Muscle layer of duodenum (tissue), 2 donors: ENCODE data around the gene REM2.

Experiments
- H3K27ac ChIP-seq: one replicate; pipeline ENCODE4 v1.7.0; 2013; ENCODE audit warnings: mild to moderate bottlenecking, low read length
- H3K27me3 ChIP-seq: one replicate; pipeline ENCODE4 v1.7.0; 2013; ENCODE audit warnings: low read depth, mild to moderate bottlenecking, control low read depth, low read length
- H3K36me3 ChIP-seq, 2 donors: one replicate each; pipeline ENCODE4 v1.7.0; 2013; ENCODE audit warnings: low read length in 2 of 2, control low read depth in 1 of 2, mild to moderate bottlenecking in 1 of 2; ENCODE audit not compliant: insufficient read depth in 2 of 2, control insufficient read depth in 1 of 2
- H3K4me1 ChIP-seq, 2 donors: one replicate each; pipeline ENCODE4 v1.7.0; 2013; ENCODE audit warnings: low read length in 2 of 2, mild to moderate bottlenecking in 2 of 2, control low read depth in 1 of 2, moderate library complexity in 1 of 2; ENCODE audit not compliant: insufficient read depth in 2 of 2, control insufficient read depth in 1 of 2
- H3K4me3 ChIP-seq, 2 donors: one replicate each; pipeline ENCODE4 v1.7.0; 2013; ENCODE audit warnings: low read length in 2 of 2, low read depth in 1 of 2, mild to moderate bottlenecking in 1 of 2
- H3K9me3 ChIP-seq, 2 donors: one replicate each; pipeline ENCODE4 v1.7.0; 2013; ENCODE audit warnings: low read length in 2 of 2, control low read depth in 1 of 2, mild to moderate bottlenecking in 1 of 2; ENCODE audit not compliant: control insufficient read depth in 1 of 2
- donor health status: healthy.

Gene REM2

GRCh38 chr14:22890416-22890815 is 7.4 kb downstream of the REM2 start:
- Histone ChIP-seq H3K27me3 (no peaks in the 10 kb centered on the region), H3K4me3 (no peak overlapping the region), H3K27ac (no peak overlapping the region), H3K9me3 (no peaks in the 10 kb centered on the region), H3K4me1 (peaks cover 0 to 12% of the 10 kb centered on the region in 2 donors), H3K36me3 (peaks cover 0 to 4% of the 10 kb centered on the region in 2 donors)

- Histone ChIP-seq H3K27me3 (no peaks in the 10 kb centered on the region), H3K4me3 (no peak overlapping the region), H3K4me1 (peaks cover 0 to 4% of the 10 kb centered on the region in 2 donors), H3K27ac (no peak overlapping the region), H3K9me3 (no peaks in the 10 kb centered on the region), H3K36me3 (peaks cover 0 to 4% of the 10 kb centered on the region in 2 donors)
Measured at GRCh38 chr14:22892488-22892887, 9.5 kb downstream of the REM2 start.

GRCh38 chr14:22893706-22894105 is 10.7 kb downstream of the REM2 start:
- Histone ChIP-seq H3K9me3 (no peaks in the 10 kb centered on the region), H3K4me3 (no peak overlapping the region), H3K27me3 (no peaks in the 10 kb centered on the region), H3K27ac (no peak overlapping the region), H3K4me1 (peaks cover 0 to 2% of the 10 kb centered on the region in 2 donors), H3K36me3 (peaks cover 0 to 4% of the 10 kb centered on the region in 2 donors)

- Histone ChIP-seq H3K36me3 (peaks cover 0 to 4% of the 10 kb centered on the region in 2 donors), H3K27me3 (no peaks in the 10 kb centered on the region), H3K4me3 (no peak overlapping the region), H3K9me3 (no peaks in the 10 kb centered on the region), H3K4me1 (peaks cover 0 to 5% of the 10 kb centered on the region in 2 donors), H3K27ac (no peak overlapping the region)
Measured at GRCh38 chr14:22895402-22895801, 12.4 kb downstream of the REM2 start.

- Histone ChIP-seq H3K27ac (no peak overlapping the region), H3K9me3 (no peaks in the 10 kb centered on the region), H3K36me3 (peaks cover 7 to 10% of the 10 kb centered on the region in 2 donors), H3K27me3 (no peaks in the 10 kb centered on the region), H3K4me3 (no peak overlapping the region), H3K4me1 (peaks cover 0 to 5% of the 10 kb centered on the region in 2 donors)
Measured at GRCh38 chr14:22896356-22896755, 13.3 kb downstream of the REM2 start.

GRCh38 chr14:22896760-22897159 is 13.7 kb downstream of the REM2 start:
- no peak overlapping the region for H3K27ac ChIP-seq
- H3K36me3 ChIP-seq = peaks cover 11 to 14% of the 10 kb centered on the region in 2 donors
- H3K27me3 ChIP-seq = no peaks in the 10 kb centered on the region
- no peaks in the 10 kb centered on the region for H3K9me3 ChIP-seq
- H3K4me3 ChIP-seq = no peak overlapping the region
- H3K4me1 ChIP-seq = peaks cover 0 to 5% of the 10 kb centered on the region in 2 donors

- Histone ChIP-seq H3K9me3 (no peaks in the 10 kb centered on the region), H3K4me1 (peaks cover 0 to 5% of the 10 kb centered on the region in 2 donors), H3K4me3 (no peak overlapping the region), H3K27ac (no peak overlapping the region), H3K27me3 (no peaks in the 10 kb centered on the region), H3K36me3 (peaks cover 17 to 19% of the 10 kb centered on the region in 2 donors)
Measured at GRCh38 chr14:22897357-22897756, 14.3 kb downstream of the REM2 start.

GRCh38 chr14:22898302-22899090 is 15.5 kb downstream of the REM2 start:
- Histone ChIP-seq H3K4me3 (no peak overlapping the region), H3K9me3 (no peaks in the 10 kb centered on the region), H3K4me1 (peaks cover 0 to 5% of the 10 kb centered on the region in 2 donors), H3K27ac (no peak overlapping the region), H3K27me3 (no peaks in the 10 kb centered on the region), H3K36me3 (peaks cover 27 to 28% of the 10 kb centered on the region in 2 donors)

GRCh38 chr14:22900081-22900799 is 17.2 kb downstream of the REM2 start:
- H3K9me3 ChIP-seq = no peaks in the 10 kb centered on the region
- peaks cover 0 to 5% of the 10 kb centered on the region in 2 donors for H3K4me1 ChIP-seq
- H3K27me3 ChIP-seq = no peaks in the 10 kb centered on the region
- peaks cover 40 to 45% of the 10 kb centered on the region in 2 donors for H3K36me3 ChIP-seq
- H3K4me3 ChIP-seq = no peak overlapping the region
- H3K27ac ChIP-seq = peak overlapping the region; percentile 59

GRCh38 chr14:22901799-22902198 is 18.8 kb downstream of the REM2 start:
- Histone ChIP-seq H3K36me3 (peaks cover 53 to 61% of the 10 kb centered on the region in 2 donors), H3K4me1 (peaks cover 0 to 5% of the 10 kb centered on the region in 2 donors), H3K27ac (no peak overlapping the region), H3K9me3 (no peaks in the 10 kb centered on the region), H3K27me3 (no peaks in the 10 kb centered on the region), H3K4me3 (no peak overlapping the region)

GRCh38 chr14:22903742-22904087 is 20.7 kb downstream of the REM2 start:
- Histone ChIP-seq H3K4me1 (peaks cover 0 to 3% of the 10 kb centered on the region in 2 donors), H3K36me3 (peaks cover 56 to 78% of the 10 kb centered on the region in 2 donors), H3K9me3 (no peaks in the 10 kb centered on the region), H3K4me3 (no peak overlapping the region), H3K27ac (no peak overlapping the region), H3K27me3 (no peaks in the 10 kb centered on the region)
